Stimulated activated CD8-positive, alpha-beta memory T cell treated with anti-CD3 and anti-CD28 coated beads, Interleukin-15, amount 100 ng/mL, for 1 hour (primary cell): ENCODE data around the gene EMSY.

ENCODE experiments used
- DNase-seq: peaks from one replicate; pipeline ENCODE4 v3.0.0-alpha.2; 2020; ENCODE audit warnings: low read depth

EMSY gene

GRCh38 chr11:76523147-76523546 lies 78.3 kb downstream of the EMSY start:
- DNase-seq = no peak

- DNase-seq = no peak
Measured at GRCh38 chr11:76523786-76524436, 79.1 kb downstream of the EMSY start.

GRCh38 chr11:76524461-76524860 lies 79.6 kb downstream of the EMSY start:
- DNase-seq = no peak

GRCh38 chr11:76524919-76525318 lies 80.1 kb downstream of the EMSY start:
- DNase-seq = no peak

GRCh38 chr11:76526878-76527277 lies 82.1 kb downstream of the EMSY start:
- no peak for DNase-seq

- no peak for DNase-seq
Measured at GRCh38 chr11:76542436-76542835, 97.6 kb downstream of the EMSY start.

- no peak for DNase-seq
Measured at GRCh38 chr11:76543006-76543703, 98.3 kb downstream of the EMSY start.

- no peak for DNase-seq
Measured at GRCh38 chr11:76550781-76551180, 106.0 kb downstream of the EMSY start.

GRCh38 chr11:76551400-76551799 lies 106.6 kb downstream of the EMSY start:
- no peak for DNase-seq

GRCh38 chr11:76552987-76553386 lies 108.2 kb downstream of the EMSY start:
- no peak for DNase-seq

GRCh38 chr11:76553554-76554476 lies 109.0 kb downstream of the EMSY start:
- DNase-seq = no peak

- DNase-seq = no peak
Measured at GRCh38 chr11:76554767-76555166, 109.9 kb downstream of the EMSY start.

- DNase-seq = no peak
Measured at GRCh38 chr11:76557466-76557865, 112.6 kb downstream of the EMSY start.

- DNase-seq = no peak
Measured at GRCh38 chr11:76558473-76558872, 113.7 kb downstream of the EMSY start.

- DNase-seq = no peak
Measured at GRCh38 chr11:76558891-76559290, 114.1 kb downstream of the EMSY start.

GRCh38 chr11:76559346-76559745 lies 114.5 kb downstream of the EMSY start:
- no peak for DNase-seq

GRCh38 chr11:76560219-76560618 lies 115.4 kb downstream of the EMSY start:
- no peak for DNase-seq

GRCh38 chr11:76561245-76561644 lies 116.4 kb downstream of the EMSY start:
- no peak for DNase-seq

- DNase-seq = no peak
Measured at GRCh38 chr11:76562541-76562940, 117.7 kb downstream of the EMSY start.

GRCh38 chr11:76564364-76564763 lies 119.5 kb downstream of the EMSY start:
- no peak for DNase-seq

- DNase-seq = no peak
Measured at GRCh38 chr11:76566811-76567210, 122.0 kb downstream of the EMSY start.

GRCh38 chr11:76567261-76567660 lies 122.4 kb downstream of the EMSY start:
- no peak for DNase-seq

- no peak for DNase-seq
Measured at GRCh38 chr11:76568139-76568538, 123.3 kb downstream of the EMSY start.
